Suprapubic skin (tissue), 3 donors: ENCODE measurements around the gene RAB31.

Experiments
- CTCF ChIP-seq, 2 donors: fragments of 200-600 bp in 1 of 2; fragments of 450-650 bp in 1 of 2; sonication (generic) in 1 of 2; IDR thresholded peaks; one replicate each; pipeline ENCODE4 v1.5.1; 2016 to 2019; ENCODE audit warnings: antibody characterized with exemption in 2 of 2, mild to moderate bottlenecking in 1 of 2, moderate library complexity in 1 of 2
- POLR2A ChIP-seq, 2 donors: fragments of 450-650 bp; IDR thresholded peaks; one replicate each; pipeline ENCODE4 v1.6.1; 2017; ENCODE audit warnings: antibody characterized with exemption in 2 of 2, mild to moderate bottlenecking in 2 of 2, moderate library complexity in 2 of 2

- no peak for TF ChIP-seq CTCF (IDR thresholded peaks at IDR 0.05)
- no peak for TF ChIP-seq POLR2A (IDR thresholded peaks at IDR 0.05)
Measured at GRCh38 chr18:9772847-9773677, 65.0 kb downstream of the RAB31 start.
